Neural cell (in vitro differentiated cells): ENCODE measurements around the gene IL20RB. TPM values are rescaled to one million over a fixed set of nuclear protein-coding genes. Genes with fewer than 3 reads are reported as not detected.

ENCODE experiments used
- H2AFZ ChIP-seq: fragments of 200-600, 300-800 bp; sonication (generic), shearing (Covaris generic); 2 replicates; pipeline ENCODE4 v1.6.0; 2014; ENCODE audit warnings: low read depth, mild to moderate bottlenecking, antibody characterized with exemption, low read length, moderate library complexity
- H3F3A ChIP-seq: fragments of 200-600 bp; shearing (Covaris generic); 2 replicates; pipeline ENCODE4 v1.6.1; 2016; ENCODE audit warnings: mild to moderate bottlenecking, moderate library complexity, mixed read lengths, antibody characterized with exemption, low read length; ENCODE audit not compliant: insufficient read depth, poor library complexity, severe bottlenecking
- H3K27ac ChIP-seq: fragments of 200-600, 300-800 bp; sonication (generic), shearing (Covaris generic); 2 replicates; pipeline ENCODE4 v1.5.1; 2014; ENCODE audit warnings: mild to moderate bottlenecking, low read length, moderate library complexity
- H3K27me3 ChIP-seq: fragments of 300-800, 200-600 bp; sonication (generic), shearing (Covaris generic); 2 replicates; pipeline ENCODE4 v1.6.0; 2014; ENCODE audit warnings: mild to moderate bottlenecking, low read depth, low read length, moderate library complexity; ENCODE audit not compliant: insufficient read depth
- H3K36me3 ChIP-seq: fragments of 300-800, 200-600 bp; sonication (generic), shearing (Covaris generic); 2 replicates; pipeline ENCODE4 v1.5.1; 2014; ENCODE audit warnings: mild to moderate bottlenecking, antibody characterized with exemption, low read length, moderate library complexity; ENCODE audit not compliant: insufficient read depth
- H3K4me2 ChIP-seq: fragments of 300-800, 200-600 bp; sonication (generic), shearing (Covaris generic); 2 replicates; pipeline ENCODE4 v1.6.0; 2014; ENCODE audit warnings: mild to moderate bottlenecking, low read length
- H3K4me3 ChIP-seq: fragments of 300-800, 200-600 bp; sonication (generic), shearing (Covaris generic); 2 replicates; pipeline ENCODE4 v1.5.1; 2014; ENCODE audit warnings: mild to moderate bottlenecking, low read length, moderate library complexity
- H3K79me2 ChIP-seq: fragments of 200-600 bp; shearing (Covaris generic); replicated peaks from 2 replicates; pipeline ENCODE4 v1.6.0; 2014; ENCODE audit warnings: mild to moderate bottlenecking, low read length, moderate library complexity; ENCODE audit not compliant: insufficient read depth
- H3K9ac ChIP-seq: fragments of 300-800, 200-600 bp; sonication (generic), shearing (Covaris generic); 2 replicates; pipeline ENCODE4 v1.6.1; 2016; ENCODE audit warnings: mild to moderate bottlenecking, low read length, mixed read lengths
- H3K9me2 ChIP-seq: fragments of 200-600 bp; shearing (Covaris generic); 2 replicates; pipeline ENCODE4 v1.6.1; 2016; ENCODE audit warnings: mild to moderate bottlenecking, low read length, mixed read lengths; ENCODE audit not compliant: insufficient read depth
- H3K9me3 ChIP-seq: fragments of 200-600, 300-800 bp; sonication (generic), shearing (Covaris generic); 2 replicates; pipeline ENCODE4 v1.6.1; 2016; ENCODE audit warnings: mild to moderate bottlenecking, mixed run types, low read length, moderate library complexity, mixed read lengths
- H4K20me1 ChIP-seq: fragments of 200-600 bp; shearing (Covaris generic); 2 replicates; pipeline ENCODE4 v1.6.1; 2016; ENCODE audit warnings: mild to moderate bottlenecking, mixed run types; ENCODE audit not compliant: insufficient read depth
- EP300 ChIP-seq: fragments of 450-650 bp; conservative IDR thresholded peaks from 2 replicates; pipeline ENCODE4 v1.6.1; 2014; ENCODE audit warnings: antibody characterized with exemption, mild to moderate bottlenecking, moderate library complexity; ENCODE audit not compliant: poor library complexity, severe bottlenecking
- EZH2 ChIP-seq: fragments of 200-600, 300-800 bp; shearing (Covaris generic), sonication (generic); IDR thresholded peaks from 2 replicates; pipeline ENCODE4 v1.6.1; 2014; ENCODE audit warnings: antibody characterized with exemption, low read length, borderline replicate concordance, mild to moderate bottlenecking; ENCODE audit not compliant: insufficient read depth, poor library complexity, severe bottlenecking
- MXI1 ChIP-seq: fragments of 450-650 bp; conservative IDR thresholded peaks from 2 replicates; pipeline ENCODE4 v1.6.1; 2014; ENCODE audit warnings: antibody characterized with exemption, mild to moderate bottlenecking; ENCODE audit not compliant: poor library complexity, severe bottlenecking
- POLR2AphosphoS5 ChIP-seq: IDR thresholded peaks from 2 replicates; pipeline ENCODE4 v1.6.1; 2012
- RAD21 ChIP-seq: fragments of 450-650 bp; conservative IDR thresholded peaks from 2 replicates; pipeline ENCODE4 v1.6.1; 2014; ENCODE audit warnings: antibody characterized with exemption, mild to moderate bottlenecking, moderate library complexity
- SMC3 ChIP-seq: fragments of 450-650 bp; conservative IDR thresholded peaks from 2 replicates; pipeline ENCODE4 v1.6.1; 2014; ENCODE audit warnings: antibody characterized with exemption, mild to moderate bottlenecking, moderate library complexity; ENCODE audit not compliant: poor library complexity
- TAF1 ChIP-seq: IDR thresholded peaks from 2 replicates; pipeline ENCODE4 v1.6.1; 2012; ENCODE audit warnings: low read depth
- polyA plus RNA-seq: library from polyadenylated mRNA; depleted of rRNA; stranded (reverse); fragments of >200 nt; gene quantifications from 2 replicates; pipeline ENCODE4 v1.2.3, GENCODE V29; 2014
- TF ChIP-seq, protein P1 (sequence below): fragments of 450-650 bp; IDR thresholded peaks from 2 replicates; pipeline ENCODE4 v1.5.1; 2014; ENCODE audit warnings: antibody characterized with exemption, mild to moderate bottlenecking, moderate library complexity; ENCODE audit not compliant: poor library complexity, severe bottlenecking
- TF ChIP-seq, protein P2 (sequence below): IDR thresholded peaks from 2 replicates; pipeline ENCODE4 v1.6.1; 2012; ENCODE audit warnings: borderline replicate concordance

Gene IL20RB
- polyA plus RNA-seq, 1 donor from 2014 or later = 3.0 TPM

DNA sequence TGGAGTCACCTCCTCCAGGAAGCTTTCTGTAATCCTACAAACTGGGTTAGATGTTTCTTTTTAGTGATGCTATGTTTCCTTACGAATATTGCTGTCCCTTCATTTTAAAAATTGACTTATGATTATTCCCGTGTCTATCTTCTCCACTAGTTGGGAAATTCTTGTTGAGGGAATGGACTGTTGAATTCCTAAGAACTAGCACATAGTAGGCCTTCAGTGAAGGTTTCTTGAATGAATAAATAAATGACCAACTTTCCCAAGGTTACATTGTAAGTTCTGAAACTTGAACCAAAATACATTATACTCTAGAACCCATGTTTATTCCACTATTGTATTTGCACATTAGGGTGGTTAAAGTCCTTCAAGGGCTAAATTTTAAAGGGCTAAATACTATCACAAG, 812 bp upstream of the IL20RB start:
- Histone ChIP-seq H2AFZ (no peak overlapping the region), H3K4me2 (no peak overlapping the region), H3K27me3 (no peaks in the 10 kb centered on the region), H3K36me3 (no peaks in the 10 kb centered on the region), H3K9ac (no peak overlapping the region), H3K27ac (no peak overlapping the region), H3K4me3 (no peak overlapping the region), H3K9me2 (no peaks in the 10 kb centered on the region), H3K79me2 (no peaks in the 10 kb centered on the region), H4K20me1 (no peaks in the 10 kb centered on the region), H3K9me3 (no peaks in the 10 kb centered on the region), H3F3A (no peaks in the 10 kb centered on the region)
- TF ChIP-seq TAF1 (no peak), EP300 (no peak), POLR2AphosphoS5 (no peak), MXI1 (no peak), SMC3 (no peak), EZH2 (no peak), RAD21 (no peak)
- TF ChIP-seq, protein P1, sequence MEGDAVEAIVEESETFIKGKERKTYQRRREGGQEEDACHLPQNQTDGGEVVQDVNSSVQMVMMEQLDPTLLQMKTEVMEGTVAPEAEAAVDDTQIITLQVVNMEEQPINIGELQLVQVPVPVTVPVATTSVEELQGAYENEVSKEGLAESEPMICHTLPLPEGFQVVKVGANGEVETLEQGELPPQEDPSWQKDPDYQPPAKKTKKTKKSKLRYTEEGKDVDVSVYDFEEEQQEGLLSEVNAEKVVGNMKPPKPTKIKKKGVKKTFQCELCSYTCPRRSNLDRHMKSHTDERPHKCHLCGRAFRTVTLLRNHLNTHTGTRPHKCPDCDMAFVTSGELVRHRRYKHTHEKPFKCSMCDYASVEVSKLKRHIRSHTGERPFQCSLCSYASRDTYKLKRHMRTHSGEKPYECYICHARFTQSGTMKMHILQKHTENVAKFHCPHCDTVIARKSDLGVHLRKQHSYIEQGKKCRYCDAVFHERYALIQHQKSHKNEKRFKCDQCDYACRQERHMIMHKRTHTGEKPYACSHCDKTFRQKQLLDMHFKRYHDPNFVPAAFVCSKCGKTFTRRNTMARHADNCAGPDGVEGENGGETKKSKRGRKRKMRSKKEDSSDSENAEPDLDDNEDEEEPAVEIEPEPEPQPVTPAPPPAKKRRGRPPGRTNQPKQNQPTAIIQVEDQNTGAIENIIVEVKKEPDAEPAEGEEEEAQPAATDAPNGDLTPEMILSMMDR = no peak
- TF ChIP-seq, protein P2, sequence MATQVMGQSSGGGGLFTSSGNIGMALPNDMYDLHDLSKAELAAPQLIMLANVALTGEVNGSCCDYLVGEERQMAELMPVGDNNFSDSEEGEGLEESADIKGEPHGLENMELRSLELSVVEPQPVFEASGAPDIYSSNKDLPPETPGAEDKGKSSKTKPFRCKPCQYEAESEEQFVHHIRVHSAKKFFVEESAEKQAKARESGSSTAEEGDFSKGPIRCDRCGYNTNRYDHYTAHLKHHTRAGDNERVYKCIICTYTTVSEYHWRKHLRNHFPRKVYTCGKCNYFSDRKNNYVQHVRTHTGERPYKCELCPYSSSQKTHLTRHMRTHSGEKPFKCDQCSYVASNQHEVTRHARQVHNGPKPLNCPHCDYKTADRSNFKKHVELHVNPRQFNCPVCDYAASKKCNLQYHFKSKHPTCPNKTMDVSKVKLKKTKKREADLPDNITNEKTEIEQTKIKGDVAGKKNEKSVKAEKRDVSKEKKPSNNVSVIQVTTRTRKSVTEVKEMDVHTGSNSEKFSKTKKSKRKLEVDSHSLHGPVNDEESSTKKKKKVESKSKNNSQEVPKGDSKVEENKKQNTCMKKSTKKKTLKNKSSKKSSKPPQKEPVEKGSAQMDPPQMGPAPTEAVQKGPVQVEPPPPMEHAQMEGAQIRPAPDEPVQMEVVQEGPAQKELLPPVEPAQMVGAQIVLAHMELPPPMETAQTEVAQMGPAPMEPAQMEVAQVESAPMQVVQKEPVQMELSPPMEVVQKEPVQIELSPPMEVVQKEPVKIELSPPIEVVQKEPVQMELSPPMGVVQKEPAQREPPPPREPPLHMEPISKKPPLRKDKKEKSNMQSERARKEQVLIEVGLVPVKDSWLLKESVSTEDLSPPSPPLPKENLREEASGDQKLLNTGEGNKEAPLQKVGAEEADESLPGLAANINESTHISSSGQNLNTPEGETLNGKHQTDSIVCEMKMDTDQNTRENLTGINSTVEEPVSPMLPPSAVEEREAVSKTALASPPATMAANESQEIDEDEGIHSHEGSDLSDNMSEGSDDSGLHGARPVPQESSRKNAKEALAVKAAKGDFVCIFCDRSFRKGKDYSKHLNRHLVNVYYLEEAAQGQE = no peak

DNA sequence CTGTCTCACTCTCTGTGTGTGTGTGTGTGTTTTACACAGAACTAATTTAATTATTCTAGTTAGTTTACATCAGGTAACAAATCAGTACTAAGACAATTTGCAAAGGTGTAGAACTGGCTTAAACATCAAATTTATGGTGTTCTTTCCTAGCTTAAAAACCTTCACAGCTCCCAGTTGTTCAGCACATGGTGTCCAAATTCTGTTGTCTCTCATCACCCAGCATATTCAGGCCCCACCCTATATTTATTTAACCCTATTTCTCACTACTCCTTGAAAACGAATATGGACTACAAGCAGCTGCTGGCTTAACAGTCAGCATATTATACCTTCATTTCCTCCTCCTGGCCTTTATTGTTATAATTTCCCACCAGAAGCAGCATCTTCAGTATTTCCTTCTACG, 1.2 kb downstream of the IL20RB start:
- Histone ChIP-seq H3K4me3 (no peak overlapping the region), H3K4me2 (no peak overlapping the region), H3F3A (no peaks in the 10 kb centered on the region), H3K9me3 (no peaks in the 10 kb centered on the region), H2AFZ (no peak overlapping the region), H3K27ac (no peak overlapping the region), H4K20me1 (no peaks in the 10 kb centered on the region), H3K9ac (no peak overlapping the region), H3K79me2 (no peaks in the 10 kb centered on the region), H3K27me3 (no peaks in the 10 kb centered on the region), H3K9me2 (no peaks in the 10 kb centered on the region), H3K36me3 (no peaks in the 10 kb centered on the region)
- TF ChIP-seq EP300 (no peak), EZH2 (no peak), MXI1 (no peak), RAD21 (no peak), SMC3 (no peak), TAF1 (no peak), POLR2AphosphoS5 (no peak)
- TF ChIP-seq, protein P2 = no peak
- TF ChIP-seq, protein P1 = no peak
